ENCODE results near the gene SEPTIN7. TPM values are rescaled to one million over a fixed set of nuclear protein-coding genes. Genes with fewer than 3 reads are reported as not detected.

SEPTIN7 gene
- total RNA-seq, 4 donors from 2014 or later, result 141 to 319 (median 186) TPM

- no peak for TF ChIP-seq CTCF (IDR thresholded peaks at IDR 0.05; ENCODE audit: low read depth)
Observed at GRCh38 chr7:35804231-35804970, 3.5 kb downstream of the SEPTIN7 start.

GRCh38 chr7:35805876-35806275 is 5.0 kb downstream of the SEPTIN7 start:
- no peak for TF ChIP-seq CTCF (IDR thresholded peaks at IDR 0.05; ENCODE audit: low read depth)

- no peak for TF ChIP-seq CTCF (IDR thresholded peaks at IDR 0.05; ENCODE audit: low read depth)
Observed at GRCh38 chr7:35816514-35816913, 15.7 kb downstream of the SEPTIN7 start.

- no peak for TF ChIP-seq CTCF (IDR thresholded peaks at IDR 0.05; ENCODE audit: low read depth)
Observed at GRCh38 chr7:35817181-35817580, 16.3 kb downstream of the SEPTIN7 start.

- no peak for TF ChIP-seq CTCF (IDR thresholded peaks at IDR 0.05; ENCODE audit: low read depth)
Observed at GRCh38 chr7:35817930-35818329, 17.1 kb downstream of the SEPTIN7 start.

GRCh38 chr7:35818513-35818912 is 17.7 kb downstream of the SEPTIN7 start:
- TF ChIP-seq CTCF (IDR thresholded peaks at IDR 0.05; ENCODE audit: low read depth), result no peak

- no peak for TF ChIP-seq CTCF (IDR thresholded peaks at IDR 0.05; ENCODE audit: low read depth)
Observed at GRCh38 chr7:35819310-35819709, 18.5 kb downstream of the SEPTIN7 start.
